NCI-H345 (cell line): ENCODE measurements around the gene HYAL1.
"Not testable (repeated sequence)": the region's sequence is repeated elsewhere in the genome, so short reads cannot be mapped to it uniquely, and the experiment has no call there.

Experiments used
- DNase-seq: peaks from one replicate; lab custom pipeline; 2025; lab: John Stamatoyannopoulos, UW

The HYAL1 gene

DNA sequence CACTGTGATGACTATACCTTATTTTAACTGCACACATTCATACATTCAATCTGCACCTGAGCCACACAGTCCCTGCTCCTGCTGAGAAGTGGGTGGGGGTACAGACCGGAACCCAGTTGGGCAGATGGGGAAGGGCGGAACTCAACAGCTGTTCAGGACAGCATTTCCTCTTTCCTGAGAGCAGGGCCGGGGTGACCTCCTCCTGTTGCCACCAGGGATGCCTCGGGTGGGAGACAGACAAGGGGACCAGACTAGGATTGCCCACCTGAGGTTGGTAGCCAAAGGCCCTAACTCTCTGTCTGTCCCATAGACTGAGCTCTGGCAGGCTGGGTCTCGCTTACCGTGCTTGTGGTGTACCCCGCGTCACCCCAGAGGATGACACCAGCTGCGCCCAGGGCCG, 15.2 kb upstream of the HYAL1 start:
- DNase-seq = no peak

DNA sequence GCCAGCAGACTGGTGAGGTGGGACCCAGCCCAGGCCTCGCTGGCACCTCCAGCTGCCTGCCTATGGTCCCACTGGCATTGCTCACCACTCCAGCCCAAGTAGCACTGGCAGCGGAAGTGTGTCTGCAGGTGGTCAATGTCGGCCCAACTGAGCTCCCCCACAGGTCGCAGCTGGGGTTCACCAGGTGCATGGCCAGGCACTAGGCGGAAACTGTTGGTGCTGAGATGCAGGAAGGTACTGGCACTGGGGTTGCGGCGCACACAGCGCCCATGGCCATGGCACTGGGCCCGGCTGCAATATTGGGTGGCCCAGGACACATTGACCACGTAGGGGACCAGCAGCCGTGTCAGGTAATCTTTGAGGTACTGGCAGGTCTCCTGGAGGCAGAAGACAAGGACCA, 14.8 kb upstream of the HYAL1 start:
- no peak for DNase-seq

DNA sequence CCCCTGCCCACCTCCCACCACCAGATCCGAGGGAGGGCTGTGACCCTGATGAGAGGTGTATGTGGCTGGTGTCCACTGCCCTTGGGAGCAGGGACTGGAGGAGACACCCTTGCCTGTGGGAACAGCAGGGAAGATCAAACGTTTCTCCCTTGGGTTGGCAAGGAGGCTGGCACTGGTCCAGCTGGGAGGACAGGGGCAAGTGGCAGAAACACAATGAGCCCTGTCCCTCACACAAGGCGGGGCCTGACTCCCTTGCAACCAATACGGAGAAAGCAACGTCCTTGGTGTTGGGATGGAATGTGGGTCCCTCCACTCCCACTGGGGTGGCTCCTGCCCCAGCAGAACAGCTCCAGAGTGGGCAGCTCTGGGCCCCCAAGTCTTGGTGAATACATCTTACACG, 13.9 kb upstream of the HYAL1 start:
- no peak for DNase-seq

GRCh38 chr3:50316657-50317242, 13.4 kb upstream of the HYAL1 start:
- no peak for DNase-seq

DNA sequence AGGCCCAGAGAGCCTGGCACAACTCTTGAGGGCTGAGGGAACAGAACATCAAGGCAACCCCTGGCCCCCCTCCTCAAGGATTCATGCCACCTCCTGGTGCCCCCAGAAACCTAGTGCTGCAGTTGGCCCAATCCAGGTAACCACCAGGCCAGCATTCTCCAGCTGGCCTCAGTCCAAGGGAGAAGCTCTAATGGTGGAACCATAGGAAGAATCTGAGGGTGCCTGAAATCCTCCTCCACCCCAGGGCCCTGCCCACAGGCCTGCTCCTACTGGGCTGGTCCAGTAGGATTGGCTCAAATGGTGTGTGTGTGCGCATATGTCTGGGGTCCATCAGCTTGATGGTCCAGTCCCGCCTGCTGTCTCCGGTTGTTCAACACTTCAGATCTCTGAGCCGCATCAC, 11.4 kb upstream of the HYAL1 start:
- DNase-seq = no peak

GRCh38 chr3:50314342-50314741, 11.0 kb upstream of the HYAL1 start:
- DNase-seq = no peak

DNA sequence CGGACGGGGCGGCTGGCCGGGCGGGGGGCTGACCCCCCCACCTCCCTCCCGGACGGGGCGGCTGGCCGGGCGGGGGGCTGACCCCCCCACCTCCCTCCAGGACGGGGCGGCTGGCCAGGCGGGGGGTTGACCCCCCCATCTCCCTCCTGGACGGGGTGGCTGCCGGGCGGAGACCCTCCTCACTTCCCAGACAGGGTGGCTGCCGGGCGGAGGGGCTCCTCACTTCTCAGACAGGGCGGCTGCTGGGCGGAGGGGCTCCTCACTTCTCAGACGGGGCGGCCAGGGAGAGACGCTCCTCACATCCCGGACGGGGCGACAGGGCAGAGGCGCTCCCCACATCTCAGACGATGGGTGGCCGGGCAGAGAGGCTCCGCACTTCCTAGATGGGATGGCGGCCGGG, 8.7 kb upstream of the HYAL1 start:
- not testable (repeated sequence) for DNase-seq

DNA sequence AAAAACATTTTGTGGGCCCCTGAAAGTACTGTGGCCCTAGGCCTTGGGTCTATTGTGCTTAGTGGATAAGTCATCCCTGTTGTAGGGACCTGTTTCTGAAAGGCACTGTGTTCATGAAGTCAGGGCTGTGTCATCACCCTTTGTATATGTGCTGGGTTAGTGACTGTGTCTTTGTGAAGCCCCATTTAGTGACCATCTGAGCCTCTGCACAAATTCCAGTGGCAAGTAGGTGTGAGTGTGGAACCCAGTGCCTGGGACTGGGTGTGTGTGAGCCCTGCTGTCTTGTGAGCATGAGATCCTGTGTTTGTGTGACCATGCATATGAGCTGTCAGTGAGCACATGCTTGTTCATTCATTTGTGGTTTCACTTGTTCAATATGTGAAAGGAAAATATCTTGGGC, 1.2 kb upstream of the HYAL1 start:
- no peak for DNase-seq

- DNase-seq = no peak
Observed at GRCh38 chr3:50302095-50303012, 1.0 kb downstream of the HYAL1 start.

- DNase-seq = no peak
Observed at GRCh38 chr3:50300681-50301254, 2.6 kb downstream of the HYAL1 start.

GRCh38 chr3:50299929-50300680, 3.3 kb downstream of the HYAL1 start:
- DNase-seq = no peak

DNA sequence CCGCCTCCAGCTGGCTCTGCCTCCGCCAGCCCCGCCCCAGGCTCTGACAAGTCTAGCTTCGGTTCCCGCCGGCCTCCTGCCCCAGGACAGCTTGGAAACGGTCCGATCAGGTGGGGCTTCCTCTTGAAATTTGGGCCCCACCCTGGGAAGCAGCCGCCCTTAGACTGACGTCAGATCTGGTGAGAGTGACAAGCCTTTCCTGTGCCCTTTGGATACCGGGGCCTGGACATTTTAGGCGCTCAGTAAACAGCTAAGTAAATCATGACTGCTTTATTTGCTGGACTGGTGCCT, 3.8 kb downstream of the HYAL1 start:
- DNase-seq = no peak

DNA sequence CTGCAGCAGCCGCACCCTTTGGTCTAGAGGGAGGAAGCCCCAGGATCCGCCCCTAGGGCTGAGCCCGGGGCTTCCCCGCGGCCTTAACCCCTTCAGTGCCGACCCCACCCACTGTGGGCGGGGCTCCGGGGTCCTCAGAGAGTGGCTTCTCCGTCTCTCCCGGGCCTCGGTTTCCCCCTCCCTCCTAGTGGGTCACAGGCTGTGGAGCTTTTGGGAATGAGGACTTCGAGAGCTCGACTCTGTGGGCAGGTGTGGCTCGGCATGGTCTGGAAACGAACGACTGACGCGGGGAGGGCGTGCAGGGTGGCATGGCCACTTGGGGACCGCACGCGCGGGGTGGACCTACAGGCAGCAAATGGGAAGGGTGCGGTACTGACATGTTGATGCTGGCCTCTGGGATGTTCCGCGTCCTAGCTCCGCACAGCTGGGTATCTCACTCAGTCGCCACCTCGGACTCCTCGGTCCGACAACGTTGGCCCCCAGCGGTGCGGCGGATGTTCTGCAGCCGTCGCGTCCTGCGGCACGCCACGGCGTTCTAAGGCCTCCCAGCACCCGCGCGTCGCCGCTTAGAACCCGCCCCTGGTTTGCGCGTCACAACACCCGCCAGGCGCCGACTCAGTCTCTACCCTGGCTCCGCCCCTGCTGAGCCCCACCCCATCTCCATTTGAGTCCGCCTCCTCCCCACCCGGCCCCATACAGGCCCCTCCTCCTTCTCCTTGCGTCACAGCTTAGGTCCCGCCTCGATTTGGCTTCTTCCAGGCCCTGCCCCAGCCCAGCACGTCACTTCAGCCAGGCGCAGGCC, 4.3 kb downstream of the HYAL1 start, which contains the start of the genes HYAL3 and NAA80:
Gene HYAL3 (minus strand): TSS at position 570 of the 802 bp plus-strand sequence. CDS start 3,803 bp downstream, outside the sequence.
Gene NAA80 (minus strand): TSS at position 570 of the 802 bp plus-strand sequence. CDS start 1,942 bp downstream, outside the sequence.
- DNase-seq = peak; percentile 97

- DNase-seq = no peak
Observed at GRCh38 chr3:50297896-50298725, 5.3 kb downstream of the HYAL1 start.

GRCh38 chr3:50297384-50297775, 6.0 kb downstream of the HYAL1 start:
- DNase-seq = no peak

GRCh38 chr3:50296721-50297383, 6.5 kb downstream of the HYAL1 start:
- no peak for DNase-seq

GRCh38 chr3:50295553-50296431, 7.6 kb downstream of the HYAL1 start:
- DNase-seq = no peak

GRCh38 chr3:50294492-50295403, 8.6 kb downstream of the HYAL1 start:
- DNase-seq = no peak
